Endodermal cell (in vitro differentiated cells): ENCODE data around the gene IL36RN. TPM values are rescaled to one million over a fixed set of nuclear protein-coding genes. Genes with fewer than 3 reads are reported as not detected.

Experiments
- DNase-seq: peaks from one replicate; pipeline ENCODE4 v3.0.0-alpha.2; 2017
- H3K27ac ChIP-seq: 2 replicates; pipeline ENCODE4 v1.5.1; 2013; ENCODE audit warnings: mild to moderate bottlenecking, low read depth, low read length, moderate library complexity
- H3K27me3 ChIP-seq: 2 replicates; pipeline ENCODE4 v1.6.1; 2013; ENCODE audit warnings: mild to moderate bottlenecking, low read length, moderate library complexity; ENCODE audit not compliant: insufficient read depth, control insufficient read depth, poor library complexity, severe bottlenecking
- H3K36me3 ChIP-seq: 2 replicates; pipeline ENCODE4 v1.7.0; 2013; ENCODE audit warnings: mild to moderate bottlenecking, low read length, moderate library complexity; ENCODE audit not compliant: control insufficient read depth, insufficient read depth
- H3K4me1 ChIP-seq: one replicate; pipeline ENCODE4 v1.7.0; 2013; ENCODE audit warnings: low read length; ENCODE audit not compliant: control insufficient read depth, insufficient read depth
- H3K4me3 ChIP-seq: 2 replicates; pipeline ENCODE4 v1.5.1; 2013; ENCODE audit warnings: mild to moderate bottlenecking, low read length, moderate library complexity
- H3K9ac ChIP-seq: 2 replicates; pipeline ENCODE4 v1.6.1; 2013; ENCODE audit warnings: mild to moderate bottlenecking, low read length, moderate library complexity; ENCODE audit not compliant: poor library complexity, severe bottlenecking; ENCODE audit errors: extremely low read depth
- H3K9me3 ChIP-seq: 2 replicates; pipeline ENCODE4 v1.6.1; 2013; ENCODE audit warnings: mild to moderate bottlenecking, low read length, moderate library complexity; ENCODE audit not compliant: control insufficient read depth
- H3K27ac Mint-ChIP-seq: 2 replicates; pipeline ENCODE4 v1.8.0; 2020; ENCODE audit warnings: mixed read lengths
- H3K27me3 Mint-ChIP-seq: 2 replicates; pipeline ENCODE4 v1.8.0; 2021; ENCODE audit warnings: mild to moderate bottlenecking, mixed read lengths; ENCODE audit not compliant: insufficient read depth
- H3K36me3 Mint-ChIP-seq: 2 replicates; pipeline ENCODE4 v1.8.0; 2020; ENCODE audit warnings: low read depth, mixed read lengths
- H3K4me1 Mint-ChIP-seq: 2 replicates; pipeline ENCODE4 v1.8.0; 2020; ENCODE audit warnings: mixed read lengths
- H3K4me3 Mint-ChIP-seq: 2 replicates; pipeline ENCODE4 v1.8.0; 2020; ENCODE audit warnings: mild to moderate bottlenecking, moderate library complexity, mixed read lengths
- H3K9me3 Mint-ChIP-seq: 2 replicates; pipeline ENCODE4 v1.8.0; 2020; ENCODE audit warnings: mild to moderate bottlenecking, mixed read lengths
- CTCF ChIP-seq: fragments of 200-600 bp; sonication (generic); conservative IDR thresholded peaks from 2 replicates; pipeline ENCODE4 v1.5.0; 2021; ENCODE audit warnings: antibody characterized with exemption, mild to moderate bottlenecking
- WGBS, 2 experiments: methylation state at CpG; one replicate each; pipeline versions ENCODE4 v1.1.5 to v1.1.7; 2013; ENCODE audit warnings: missing lambda C conversion rate in 2 of 2, mixed read lengths in 1 of 2; ENCODE audit not compliant: insufficient coverage in 1 of 2, insufficient read length in 1 of 2; 5-methylcytosine and 5-hydroxymethylcytosine counted together
- total RNA-seq, 2 donors: library from RNA; stranded (reverse); fragmentation: NEBNext Ultra II Directional in 1 of 2; extraction: Animal tissue kit (Norgen Biotek cat#: 25700) in 1 of 2; gene quantifications; 2 replicates in 1 of 2; 3 replicates in 1 of 2; pipeline ENCODE4 v1.2.1, GENCODE V29; 2021

IL36RN gene
- total RNA-seq, 2 donors from 2014 or later, result not detected

- H3K9me3 ChIP-seq, result peaks cover 31% of the 10 kb centered on the region
- H3K27ac Mint-ChIP-seq, result no peak within 1 kb of the TSS
- 82 to 100% methylated on average over 3 to 6 of the region's 6 CpGs for WGBS, 2 experiments
- no peaks in the 10 kb centered on the region for H3K4me1 Mint-ChIP-seq
- H3K9me3 Mint-ChIP-seq, result peaks cover 52% of the 10 kb centered on the region
- H3K36me3 Mint-ChIP-seq, result no peaks in the 10 kb centered on the region
- peaks cover 10% of the 10 kb centered on the region for H3K27me3 Mint-ChIP-seq
- H3K9ac ChIP-seq, result no peak within 1 kb of the TSS
- no peak within 1 kb of the TSS for H3K27ac ChIP-seq
- H3K27me3 ChIP-seq, result no peaks in the 10 kb centered on the region
- TF ChIP-seq CTCF, result no peak
- no peaks in the 10 kb centered on the region for H3K4me1 ChIP-seq
- DNase-seq, result no peak
- no peak within 1 kb of the TSS for H3K4me3 ChIP-seq
- no peaks in the 10 kb centered on the region for H3K36me3 ChIP-seq
- H3K4me3 Mint-ChIP-seq, result no peak within 1 kb of the TSS
Observed at GRCh38 chr2:113052396-113052917, 6.5 kb upstream of the IL36RN start, which contains the start of gene IL36B. IL36B (minus strand) TSS chr2:113052867.

- H3K27ac Mint-ChIP-seq, result no peak overlapping the region
- H3K4me3 ChIP-seq, result no peak overlapping the region
- TF ChIP-seq CTCF, result no peak
- H3K4me1 ChIP-seq, result no peaks in the 10 kb centered on the region
- no peaks in the 10 kb centered on the region for H3K4me1 Mint-ChIP-seq
- no peaks in the 10 kb centered on the region for H3K36me3 Mint-ChIP-seq
- no peak for DNase-seq
- H3K36me3 ChIP-seq, result no peaks in the 10 kb centered on the region
- H3K9me3 ChIP-seq, result peaks cover 31% of the 10 kb centered on the region
- H3K27me3 ChIP-seq, result peaks cover 3% of the 10 kb centered on the region
- no peak overlapping the region for H3K4me3 Mint-ChIP-seq
- peaks cover 52% of the 10 kb centered on the region for H3K9me3 Mint-ChIP-seq
- no peak overlapping the region for H3K9ac ChIP-seq
- no peak overlapping the region for H3K27ac ChIP-seq
- H3K27me3 Mint-ChIP-seq, result peaks cover 17% of the 10 kb centered on the region
- WGBS, 2 experiments, result 79 to 83% methylated on average over 2 to 3 of the region's 3 CpGs
Observed at GRCh38 chr2:113053666-113054065, 5.3 kb upstream of the IL36RN start.

GRCh38 chr2:113054066-113054465, 4.9 kb upstream of the IL36RN start:
- Mint-ChIP-seq H3K9me3 (peaks cover 52% of the 10 kb centered on the region), H3K27ac (no peak overlapping the region), H3K4me3 (no peak overlapping the region), H3K4me1 (no peaks in the 10 kb centered on the region), H3K27me3 (peaks cover 18% of the 10 kb centered on the region), H3K36me3 (no peaks in the 10 kb centered on the region)
- DNase-seq, result no peak
- no peak for TF ChIP-seq CTCF
- Histone ChIP-seq H3K4me3 (no peak overlapping the region), H3K27ac (no peak overlapping the region), H3K9me3 (peaks cover 31% of the 10 kb centered on the region), H3K4me1 (no peaks in the 10 kb centered on the region), H3K27me3 (peaks cover 7% of the 10 kb centered on the region), H3K9ac (no peak overlapping the region), H3K36me3 (no peaks in the 10 kb centered on the region)
